HAP-1 (cell line): ENCODE data around the gene CMTM3.
"Not testable (repeated sequence)": the region's sequence is repeated elsewhere in the genome, so short reads cannot be mapped to it uniquely, and the experiment has no call there.

ENCODE experiments used
- DNase-seq, 2 experiments: peaks; one replicate each; pipeline ENCODE4 v3.0.0-alpha.2; 2016 to 2020; ENCODE audit warnings: low spot score in 2 of 2
- H3K27me3 ChIP-seq: fragments of 250-450 bp; sonication (Bioruptor Pico); 2 replicates; pipeline ENCODE4 v1.5.1; 2020; ENCODE audit warnings: low read depth, mild to moderate bottlenecking, moderate library complexity
- H3K36me3 ChIP-seq: fragments of 250-450 bp; sonication (Bioruptor Pico); replicated peaks from 2 replicates; pipeline ENCODE4 v1.5.1; 2020; ENCODE audit warnings: mild to moderate bottlenecking
- H3K4me1 ChIP-seq: fragments of 250-450 bp; sonication (Bioruptor Pico); 2 replicates; pipeline ENCODE4 v1.5.1; 2020; ENCODE audit warnings: mild to moderate bottlenecking
- H3K4me3 ChIP-seq: fragments of 250-450 bp; sonication (Bioruptor Pico); 2 replicates; pipeline ENCODE4 v1.5.1; 2020; ENCODE audit warnings: mild to moderate bottlenecking, moderate library complexity
- H3K9me3 ChIP-seq: fragments of 250-450 bp; sonication (Bioruptor Pico); 2 replicates; pipeline ENCODE4 v1.5.1; 2020; ENCODE audit warnings: mild to moderate bottlenecking, moderate library complexity
- in situ Hi-C: fragments of 300-500 bp; cut with MboI; formaldehyde crosslinking; loops from 3 replicates; pipeline ENCODE4 v1.14.3; 2020; ENCODE audit warnings: low sequenced_read_pairs, inconsistent platforms, mixed read lengths

Gene CMTM3

GRCh38 chr16:66592241-66592640 is 12.3 kb upstream of the CMTM3 start:
- H3K36me3 ChIP-seq, result no peaks in the 10 kb centered on the region
- H3K4me1 ChIP-seq, result no peaks in the 10 kb centered on the region
- H3K27me3 ChIP-seq, result no peaks in the 10 kb centered on the region
- H3K4me3 ChIP-seq, result no peak overlapping the region
- DNase-seq, result no peak
- no peaks in the 10 kb centered on the region for H3K9me3 ChIP-seq
- in situ Hi-C loops, result no loop called here

- Histone ChIP-seq H3K9me3 (no peaks in the 10 kb centered on the region), H3K36me3 (no peaks in the 10 kb centered on the region), H3K4me1 (no peaks in the 10 kb centered on the region), H3K4me3 (no peak overlapping the region), H3K27me3 (no peaks in the 10 kb centered on the region)
- no peak for DNase-seq
- in situ Hi-C loops, result no loop called here
These were observed 11.7 kb upstream of the CMTM3 start for GRCh38 chr16:66592814-66593213.

GRCh38 chr16:66594739-66595138 is 9.8 kb upstream of the CMTM3 start:
- Histone ChIP-seq H3K36me3 (no peaks in the 10 kb centered on the region), H3K4me3 (no peak overlapping the region), H3K4me1 (no peaks in the 10 kb centered on the region), H3K9me3 (no peaks in the 10 kb centered on the region), H3K27me3 (no peaks in the 10 kb centered on the region)
- no peak for DNase-seq
- in situ Hi-C loops, result no loop called here

- H3K27me3 ChIP-seq, DNase-seq, H3K36me3 ChIP-seq, H3K4me3 ChIP-seq, in situ Hi-C loops, H3K4me1 ChIP-seq, H3K9me3 ChIP-seq: not testable (repeated sequence)
These were observed 7.9 kb upstream of the CMTM3 start for GRCh38 chr16:66596559-66596958.

GRCh38 chr16:66596986-66597848 is 7.3 kb upstream of the CMTM3 start:
- H3K4me1 ChIP-seq, result no peaks in the 10 kb centered on the region
- no peak overlapping the region for H3K4me3 ChIP-seq
- no peaks in the 10 kb centered on the region for H3K27me3 ChIP-seq
- in situ Hi-C loops, result no loop called here
- no peak for DNase-seq
- H3K9me3 ChIP-seq, result no peaks in the 10 kb centered on the region
- no peaks in the 10 kb centered on the region for H3K36me3 ChIP-seq

GRCh38 chr16:66598111-66598510 is 6.4 kb upstream of the CMTM3 start:
- no peaks in the 10 kb centered on the region for H3K9me3 ChIP-seq
- DNase-seq, result no peak
- H3K4me3 ChIP-seq, result no peak overlapping the region
- H3K27me3 ChIP-seq, result no peaks in the 10 kb centered on the region
- in situ Hi-C loops, result no loop called here
- H3K4me1 ChIP-seq, result no peaks in the 10 kb centered on the region
- no peaks in the 10 kb centered on the region for H3K36me3 ChIP-seq

GRCh38 chr16:66599726-66600125 is 4.8 kb upstream of the CMTM3 start:
- Histone ChIP-seq H3K36me3 (no peaks in the 10 kb centered on the region), H3K27me3 (no peaks in the 10 kb centered on the region), H3K4me1 (peaks cover 5% of the 10 kb centered on the region), H3K9me3 (no peaks in the 10 kb centered on the region), H3K4me3 (no peak overlapping the region)
- DNase-seq, result no peak
- in situ Hi-C loops, result loop anchor here (5.0 kb wide), 1 partner anchor 192 kb away; no protein-coding TSS in a partner anchor

GRCh38 chr16:66600477-66600876 is 4.0 kb upstream of the CMTM3 start:
- Histone ChIP-seq H3K4me3 (no peak overlapping the region), H3K27me3 (no peaks in the 10 kb centered on the region), H3K4me1 (peaks cover 5% of the 10 kb centered on the region), H3K9me3 (no peaks in the 10 kb centered on the region), H3K36me3 (no peaks in the 10 kb centered on the region; the same call in 1 of the 2 replicates)
- DNase-seq, result no peak
- in situ Hi-C loops, result loop anchor here (5.0 kb wide), 1 partner anchor 193 kb away; no protein-coding TSS in a partner anchor

- Histone ChIP-seq H3K9me3 (no peaks in the 10 kb centered on the region), H3K4me3 (no peak overlapping the region), H3K36me3 (no peaks in the 10 kb centered on the region; the same call in none of the 2 replicates), H3K27me3 (no peaks in the 10 kb centered on the region), H3K4me1 (peaks cover 13% of the 10 kb centered on the region)
- DNase-seq, result no peak
- in situ Hi-C loops, result loop anchor here (5.0 kb wide), 1 partner anchor 194 kb away; no protein-coding TSS in a partner anchor
These were observed 3.0 kb upstream of the CMTM3 start for GRCh38 chr16:66601471-66601870.

- in situ Hi-C loops, result loop anchor here (5.0 kb wide), 1 partner anchor 196 kb away; no protein-coding TSS in a partner anchor
- peaks cover 15% of the 10 kb centered on the region for H3K4me1 ChIP-seq
- H3K27me3 ChIP-seq, result no peaks in the 10 kb centered on the region
These were observed 748 bp upstream of the CMTM3 start for GRCh38 chr16:66603537-66604375.

GRCh38 chr16:66605177-66605978 is 874 bp downstream of the CMTM3 start:
- in situ Hi-C loops, result no loop called here
- Histone ChIP-seq H3K27me3 (no peaks in the 10 kb centered on the region), H3K4me1 (peaks cover 17% of the 10 kb centered on the region), H3K36me3 (peaks cover 30% of the 10 kb centered on the region), H3K9me3 (no peaks in the 10 kb centered on the region), H3K4me3 (peak overlapping the region; percentile 83)
- DNase-seq, result peak; percentile 25 to 63

More at GRCh38 chr16:66603537-66604375, 748 bp upstream of the CMTM3 start:
- peak overlapping the region; percentile 83 for H3K4me3 ChIP-seq
- H3K9me3 ChIP-seq, result no peaks in the 10 kb centered on the region
- H3K36me3 ChIP-seq, result peaks cover 14% of the 10 kb centered on the region
- DNase-seq, result peak; percentile 74 to 90

- in situ Hi-C loops, result no loop called here
- no peaks in the 10 kb centered on the region for H3K9me3 ChIP-seq
- H3K36me3 ChIP-seq, result peaks cover 38% of the 10 kb centered on the region
- peaks cover 17% of the 10 kb centered on the region for H3K4me1 ChIP-seq
- H3K27me3 ChIP-seq, result no peaks in the 10 kb centered on the region
- H3K4me3 ChIP-seq, result peak overlapping the region; percentile 83
- DNase-seq, result no peak
These were observed 1.7 kb downstream of the CMTM3 start for GRCh38 chr16:66605979-66606751.
